Measurements from ENCODE around the gene TM9SF1. TPM values are rescaled to one million over a fixed set of nuclear protein-coding genes. Genes with fewer than 3 reads are reported as not detected.
A peak's percentile ranks its signal among the peaks of the same experiment; 100 is the strongest.

Gene TM9SF1
- total RNA-seq, 1 donor from 2014 or later: 34.5 TPM

DNA sequence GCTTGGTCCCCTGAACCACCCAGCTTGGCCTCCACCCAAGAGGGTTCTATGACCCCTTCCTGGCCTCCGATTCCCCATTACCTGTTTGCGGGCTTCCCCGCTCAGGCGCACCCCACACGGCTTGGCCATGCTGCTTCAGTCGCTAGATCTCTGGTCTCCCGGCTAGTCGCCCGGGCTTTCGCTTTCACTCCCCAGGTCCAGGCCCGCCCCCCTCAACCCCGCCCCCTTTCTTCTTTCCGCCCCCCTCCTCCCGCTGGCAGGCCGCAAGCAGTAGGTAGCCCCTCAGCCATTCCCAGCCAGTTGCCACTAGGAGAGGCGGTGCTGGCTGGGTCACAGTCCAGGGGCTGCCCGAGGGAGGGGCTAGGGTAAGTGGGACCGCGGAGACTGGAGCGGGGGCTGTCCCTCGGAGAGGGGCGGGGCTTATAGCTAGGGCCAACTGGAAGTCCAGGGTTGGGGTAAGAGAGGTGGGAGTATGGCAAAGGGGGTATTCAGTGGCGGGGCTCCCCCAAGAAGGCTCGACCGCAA is 48.7 kb downstream of the TM9SF1 start, which contains the start of gene PSME2:
TSS of gene PSME2 (minus strand) at position 158 of the 525 bp plus-strand sequence. CDS start at position 129, 29 bp downstream.
- Mint-ChIP-seq H3K9me3 (no peaks in the 10 kb centered on the region), H3K36me3 (ENCODE audit: low read depth) (peaks cover 59% of the 10 kb centered on the region), H3K27ac (peak within 1 kb of the TSS; percentile 98), H3K4me3 (peak within 1 kb of the TSS; percentile 94), H3K27me3 (ENCODE audit: insufficient read depth) (no peaks in the 10 kb centered on the region), H3K4me1 (ENCODE audit: low read depth) (peaks cover 68% of the 10 kb centered on the region)
- peak; percentile 90 for DNase-seq (ENCODE audit: low spot score)
- intact Hi-C loops (cut with micrococcal nuclease): loop anchor here (1.0 to 10.0 kb wide), 6 partner anchors 10 to 822 kb away; partner anchors contain the start of genes CARMIL3, NGDN, PABPN1 and PCK2

GRCh38 chr14:24145690-24146452 is 49.4 kb downstream of the TM9SF1 start:
- H3K4me3 Mint-ChIP-seq: peak overlapping the region; percentile 94
- H3K4me1 Mint-ChIP-seq (ENCODE audit: low read depth): peaks cover 68% of the 10 kb centered on the region
- no peak for DNase-seq (ENCODE audit: low spot score)
- no peaks in the 10 kb centered on the region for H3K9me3 Mint-ChIP-seq
- intact Hi-C loops (cut with micrococcal nuclease): loop anchor here (1.0 to 10.0 kb wide), 6 partner anchors 10 to 821 kb away; partner anchors contain the start of genes CARMIL3, NGDN, PABPN1 and PCK2
- H3K27me3 Mint-ChIP-seq (ENCODE audit: insufficient read depth): no peaks in the 10 kb centered on the region
- H3K36me3 Mint-ChIP-seq (ENCODE audit: low read depth): peaks cover 52% of the 10 kb centered on the region
- peak overlapping the region; percentile 98 for H3K27ac Mint-ChIP-seq

DNA sequence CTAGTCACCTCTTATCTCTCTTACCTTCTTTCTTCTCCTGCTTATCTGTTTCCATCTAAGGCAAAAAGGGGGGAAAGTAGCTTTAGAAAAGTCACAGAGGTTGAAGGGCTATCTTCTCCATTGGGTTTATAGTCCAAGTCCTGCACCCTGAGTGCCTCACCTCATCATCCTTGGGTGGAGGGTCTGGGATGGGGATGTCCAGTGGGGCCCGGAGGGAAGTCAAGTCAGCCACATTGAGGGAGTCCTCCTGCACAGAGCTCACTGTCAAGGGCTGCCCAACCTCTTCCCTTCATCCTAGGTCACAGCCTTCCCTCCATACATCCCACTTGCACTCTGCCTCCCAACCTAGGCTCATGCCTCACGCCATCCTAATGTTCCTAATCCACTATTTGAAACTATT is 50.0 kb downstream of the TM9SF1 start:
- Mint-ChIP-seq H3K36me3 (ENCODE audit: low read depth) (peaks cover 46% of the 10 kb centered on the region), H3K9me3 (no peaks in the 10 kb centered on the region), H3K4me1 (ENCODE audit: low read depth) (peaks cover 67% of the 10 kb centered on the region), H3K27ac (peak overlapping the region; percentile 98), H3K27me3 (ENCODE audit: insufficient read depth) (no peaks in the 10 kb centered on the region), H3K4me3 (peak overlapping the region; percentile 94)
- no peak for DNase-seq (ENCODE audit: low spot score)
- intact Hi-C loops (cut with micrococcal nuclease): loop anchor here (5.0 to 10.0 kb wide), 2 partner anchors 678 to 820 kb away; partner anchors contain the start of genes NGDN and PABPN1

- Mint-ChIP-seq H3K27me3 (ENCODE audit: insufficient read depth) (no peaks in the 10 kb centered on the region), H3K4me3 (peak overlapping the region; percentile 94), H3K27ac (peak overlapping the region; percentile 49), H3K36me3 (ENCODE audit: low read depth) (peaks cover 46% of the 10 kb centered on the region), H3K4me1 (ENCODE audit: low read depth) (peaks cover 67% of the 10 kb centered on the region), H3K9me3 (no peaks in the 10 kb centered on the region)
- intact Hi-C loops (cut with micrococcal nuclease): loop anchor here (10.0 kb wide), 1 partner anchor 820 kb away; the partner anchor contains the start of gene PABPN1
- no peak for DNase-seq (ENCODE audit: low spot score)
These were observed 50.8 kb downstream of the TM9SF1 start for GRCh38 chr14:24144451-24144850.

DNA sequence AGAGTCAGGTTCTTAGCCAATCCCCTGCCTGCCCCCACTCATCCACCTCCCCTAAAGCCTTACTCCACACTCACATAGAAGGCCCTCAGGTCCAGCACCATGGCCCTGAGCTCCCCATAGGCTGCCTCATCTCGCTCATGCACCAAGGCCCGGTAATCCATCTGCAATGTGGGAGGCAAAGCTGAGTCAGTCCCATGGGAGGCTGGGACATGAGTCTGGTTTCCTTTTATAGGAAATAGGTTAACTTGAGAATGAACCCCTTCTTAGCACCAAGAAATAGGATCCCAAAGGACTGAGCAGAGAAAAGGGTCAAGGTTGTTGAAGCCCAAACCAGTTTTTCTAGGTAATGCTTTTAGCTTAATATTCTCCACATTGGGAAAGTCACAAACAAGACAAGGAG is 51.7 kb downstream of the TM9SF1 start:
- DNase-seq (ENCODE audit: low spot score): no peak
- H3K27ac Mint-ChIP-seq: peak overlapping the region; percentile 11
- H3K4me1 Mint-ChIP-seq (ENCODE audit: low read depth): peaks cover 68% of the 10 kb centered on the region
- peaks cover 50% of the 10 kb centered on the region for H3K36me3 Mint-ChIP-seq (ENCODE audit: low read depth)
- intact Hi-C loops (cut with micrococcal nuclease): loop anchor here (10.0 kb wide), 1 partner anchor 819 kb away; the partner anchor contains the start of gene PABPN1
- no peaks in the 10 kb centered on the region for H3K27me3 Mint-ChIP-seq (ENCODE audit: insufficient read depth)
- peak overlapping the region; percentile 34 for H3K4me3 Mint-ChIP-seq
- H3K9me3 Mint-ChIP-seq: no peaks in the 10 kb centered on the region

GRCh38 chr14:24141097-24141880 is 54.0 kb downstream of the TM9SF1 start, which contains the start of gene EMC9:
Gene EMC9 (minus strand): TSS chr14:24141591. CDS start chr14:24141304, 287 bp downstream.
- peaks cover 80% of the 10 kb centered on the region for H3K4me1 Mint-ChIP-seq (ENCODE audit: low read depth)
- peak; percentile 100 for DNase-seq (ENCODE audit: low spot score)
- no peaks in the 10 kb centered on the region for H3K9me3 Mint-ChIP-seq
- no peaks in the 10 kb centered on the region for H3K27me3 Mint-ChIP-seq (ENCODE audit: insufficient read depth)
- peak within 1 kb of the TSS; percentile 98 for H3K4me3 Mint-ChIP-seq
- peak within 1 kb of the TSS; percentile 92 for H3K27ac Mint-ChIP-seq
- intact Hi-C loops (cut with micrococcal nuclease): loop anchor here (1.0 to 10.0 kb wide), 5 partner anchors 20 to 816 kb away; partner anchors contain the start of genes CHMP4A, DCAF11, DHRS1 and IRF9
- H3K36me3 Mint-ChIP-seq (ENCODE audit: low read depth): peaks cover 59% of the 10 kb centered on the region

GRCh38 chr14:24139272-24139934 is 55.8 kb downstream of the TM9SF1 start:
- intact Hi-C loops (cut with micrococcal nuclease): no loop called here
- H3K27ac Mint-ChIP-seq: peak overlapping the region; percentile 70
- H3K27me3 Mint-ChIP-seq (ENCODE audit: insufficient read depth): no peaks in the 10 kb centered on the region
- H3K9me3 Mint-ChIP-seq: no peaks in the 10 kb centered on the region
- peaks cover 72% of the 10 kb centered on the region for H3K4me1 Mint-ChIP-seq (ENCODE audit: low read depth)
- no peak for DNase-seq (ENCODE audit: low spot score)
- H3K36me3 Mint-ChIP-seq (ENCODE audit: low read depth): peaks cover 44% of the 10 kb centered on the region
- peak overlapping the region; percentile 98 for H3K4me3 Mint-ChIP-seq

Other genes with a start within 250 kb of the TM9SF1 start
- gene DHRS4, start 241.7 kb downstream of the TM9SF1 start, total RNA-seq: 13.9 and 18.4 TPM in 2 replicates
- gene DHRS4L2, start 206.5 kb downstream of the TM9SF1 start, total RNA-seq: 17.9 and 20.9 TPM in 2 replicates
- gene CARMIL3, start 143.4 kb downstream of the TM9SF1 start, total RNA-seq: 3.0 and 3.4 TPM in 2 replicates
- gene CPNE6, start 123.9 kb downstream of the TM9SF1 start, total RNA-seq: not detected in 2 replicates
- 55.0 and 62.8 TPM in 2 replicates for gene PCK2, start 101.1 kb downstream of the TM9SF1 start, total RNA-seq
- 69.9 and 71.6 TPM in 2 replicates for gene DCAF11, start 80.7 kb downstream of the TM9SF1 start, total RNA-seq
- gene NRL, start 80.5 kb downstream of the TM9SF1 start, total RNA-seq: 2.1 and 2.7 TPM in 2 replicates
- gene FITM1, start 64.8 kb downstream of the TM9SF1 start, total RNA-seq: 0.26 TPM in 1 of 2 replicates, not detected in the other
- gene PSME1, start 59.2 kb downstream of the TM9SF1 start, total RNA-seq: 291 and 295 TPM in 2 replicates
- gene EMC9, start 53.9 kb downstream of the TM9SF1 start, total RNA-seq: 22.9 and 28.3 TPM in 2 replicates
- 575 and 588 TPM in 2 replicates for gene PSME2, start 48.8 kb downstream of the TM9SF1 start, total RNA-seq
- 115 and 129 TPM in 2 replicates for gene RNF31, start 47.9 kb downstream of the TM9SF1 start, total RNA-seq
- 130 and 152 TPM in 2 replicates for gene IRF9, start 34.2 kb downstream of the TM9SF1 start, total RNA-seq
- gene REC8, start 23.4 kb downstream of the TM9SF1 start, total RNA-seq: 27.8 and 28.9 TPM in 2 replicates
- 106 and 107 TPM in 2 replicates for gene IPO4, start 6.6 kb downstream of the TM9SF1 start, total RNA-seq
- gene TSSK4, start 10.3 kb upstream of the TM9SF1 start, total RNA-seq: 0.42 and 0.49 TPM in 2 replicates
- gene CHMP4A, start 18.0 kb upstream of the TM9SF1 start, total RNA-seq: 86.5 and 95.8 TPM in 2 replicates
- 11.6 and 12.9 TPM in 2 replicates for gene MDP1, start 20.6 kb upstream of the TM9SF1 start, total RNA-seq
- 177 and 185 TPM in 2 replicates for gene NEDD8, start 36.9 kb upstream of the TM9SF1 start, total RNA-seq
- gene GMPR2, start 37.5 kb upstream of the TM9SF1 start, total RNA-seq: 40.8 and 41.4 TPM in 2 replicates
- 90.9 and 95.9 TPM in 2 replicates for gene TINF2, start 47.2 kb upstream of the TM9SF1 start, total RNA-seq
- gene TGM1, start 67.7 kb upstream of the TM9SF1 start, total RNA-seq: 4.1 and 4.8 TPM in 2 replicates
- 52.2 and 54.4 TPM in 2 replicates for gene RABGGTA, start 76.2 kb upstream of the TM9SF1 start, total RNA-seq
- gene DHRS1, start 104.3 kb upstream of the TM9SF1 start, total RNA-seq: 7.5 TPM in 2 replicates
- gene NOP9, start 104.4 kb upstream of the TM9SF1 start, total RNA-seq: 49.3 and 52.6 TPM in 2 replicates
- 18.1 and 18.7 TPM in 2 replicates for gene CIDEB, start 112.5 kb upstream of the TM9SF1 start, total RNA-seq
- 8.9 and 10.3 TPM in 2 replicates for gene LTB4R2, start 114.7 kb upstream of the TM9SF1 start, total RNA-seq
- gene LTB4R, start 116.1 kb upstream of the TM9SF1 start, total RNA-seq: 10.1 and 11.1 TPM in 2 replicates
- 0.93 and 1.5 TPM in 2 replicates for gene ADCY4, start 139.6 kb upstream of the TM9SF1 start, total RNA-seq
- gene RIPK3, start 144.6 kb upstream of the TM9SF1 start, total RNA-seq: 14.3 and 14.5 TPM in 2 replicates
- gene NFATC4, start 172.7 kb upstream of the TM9SF1 start, total RNA-seq: not detected in 2 replicates
- 0.02 TPM in 1 of 2 replicates, not detected in the other for gene NYNRIN, start 203.6 kb upstream of the TM9SF1 start, total RNA-seq
- 5.2 and 5.5 TPM in 2 replicates for gene CBLN3, start 234.2 kb upstream of the TM9SF1 start, total RNA-seq
- gene KHNYN, start 234.5 kb upstream of the TM9SF1 start, total RNA-seq: 65.9 and 72.0 TPM in 2 replicates
- 41.5 and 48.0 TPM in 2 replicates for gene SDR39U1, start 247.3 kb upstream of the TM9SF1 start, total RNA-seq